GM23338 (cell line): ENCODE measurements around the gene OR6B3. TPM values are rescaled to one million over a fixed set of nuclear protein-coding genes. Genes with fewer than 3 reads are reported as not detected.

Experiments
- ATAC-seq: fragments of 200-7000 bp; cut with Tn5 transposase; 3 replicates; pipeline ENCODE4 v1.9.1; 2020
- DNase-seq: peaks from one replicate; pipeline ENCODE4 v3.0.0-alpha.2; 2015; ENCODE audit warnings: low spot score
- H2AFZ ChIP-seq: fragments of 200-600 bp; sonication (generic); 2 replicates; pipeline ENCODE4 v1.8.0; 2016; ENCODE audit warnings: antibody characterized with exemption, mild to moderate bottlenecking, moderate library complexity
- H3F3A ChIP-seq: fragments of 200-600 bp; sonication (generic); replicated peaks from 2 replicates; pipeline ENCODE4 v1.8.0; 2017; ENCODE audit warnings: antibody characterized with exemption, mixed run types, low read depth
- H3K27ac ChIP-seq: fragments of 200-600 bp; sonication (generic); 2 replicates; pipeline ENCODE4 v1.6.1; 2016; ENCODE audit warnings: low read depth
- H3K27me3 ChIP-seq: fragments of 200-600 bp; sonication (generic); 2 replicates; pipeline ENCODE4 v1.8.0; 2016; ENCODE audit warnings: mild to moderate bottlenecking, mixed run types, moderate library complexity; ENCODE audit not compliant: insufficient read depth
- H3K36me3 ChIP-seq: fragments of 200-600 bp; sonication (generic); 2 replicates; pipeline ENCODE4 v1.8.0; 2016; ENCODE audit warnings: mild to moderate bottlenecking; ENCODE audit not compliant: insufficient read depth
- H3K4me1 ChIP-seq: fragments of 200-600 bp; sonication (generic); 2 replicates; pipeline ENCODE4 v1.8.0; 2016; ENCODE audit warnings: mild to moderate bottlenecking, moderate library complexity; ENCODE audit not compliant: insufficient read depth
- H3K4me2 ChIP-seq: fragments of 200-600 bp; sonication (generic); 2 replicates; pipeline ENCODE4 v1.7.1; 2017; ENCODE audit warnings: mixed run types
- H3K4me3 ChIP-seq: fragments of 200-600 bp; sonication (generic); 2 replicates; pipeline ENCODE4 v1.6.1; 2016; ENCODE audit warnings: mixed run types
- H3K79me2 ChIP-seq: fragments of 200-600 bp; sonication (generic); replicated peaks from 2 replicates; pipeline ENCODE4 v1.8.0; 2017; ENCODE audit warnings: mild to moderate bottlenecking; ENCODE audit not compliant: insufficient read depth
- H3K9me2 ChIP-seq: fragments of 200-600 bp; sonication (generic); 2 replicates; pipeline ENCODE4 v1.8.0; 2017; ENCODE audit not compliant: insufficient read depth
- H4K20me1 ChIP-seq: fragments of 200-600 bp; sonication (generic); replicated peaks from 2 replicates; pipeline ENCODE4 v1.8.0; 2017; ENCODE audit warnings: mild to moderate bottlenecking; ENCODE audit not compliant: insufficient read depth
- H3K27ac Mint-ChIP-seq: 2 replicates; pipeline ENCODE4 v1.8.0; 2020; ENCODE audit warnings: inconsistent platforms, mild to moderate bottlenecking, moderate library complexity, mixed read lengths
- H3K27me3 Mint-ChIP-seq: 3 replicates; pipeline ENCODE4 v1.8.0; 2022; ENCODE audit warnings: low read depth, mild to moderate bottlenecking, moderate library complexity, mixed read lengths, inconsistent platforms; ENCODE audit not compliant: insufficient read depth, poor library complexity
- H3K36me3 Mint-ChIP-seq: 3 replicates; pipeline ENCODE4 v1.8.0; 2021; ENCODE audit warnings: low read depth, mild to moderate bottlenecking, inconsistent platforms, moderate library complexity, mixed read lengths
- H3K4me1 Mint-ChIP-seq: 3 replicates; pipeline ENCODE4 v1.8.0; 2020; ENCODE audit warnings: mild to moderate bottlenecking, inconsistent platforms, mixed read lengths
- H3K4me3 Mint-ChIP-seq: 3 replicates; pipeline ENCODE4 v1.8.0; 2021; ENCODE audit warnings: moderate library complexity, mild to moderate bottlenecking, inconsistent platforms, mixed read lengths
- H3K9me3 Mint-ChIP-seq: 3 replicates; pipeline ENCODE4 v1.8.0; 2020; ENCODE audit warnings: moderate library complexity, mild to moderate bottlenecking, inconsistent platforms, mixed read lengths
- CREB1 ChIP-seq: fragments of 250-450 bp; sonication (Bioruptor Pico); IDR thresholded peaks from 2 replicates; pipeline ENCODE4 v1.5.0; 2020; ENCODE audit warnings: low read depth, mild to moderate bottlenecking, moderate library complexity
- CTCF ChIP-seq, 2 experiments: fragments of 200-600 bp in 1 of 2; sonication (generic) in 1 of 2; conservative IDR thresholded peaks; 2 replicates each; pipeline versions ENCODE4 v1.5.1 to v1.6.1; 2016 to 2017; ENCODE audit warnings: antibody characterized with exemption in 2 of 2, low read depth in 2 of 2, mild to moderate bottlenecking in 2 of 2, moderate library complexity in 1 of 2
- ETS1 ChIP-seq: IDR thresholded peaks from 2 replicates; pipeline ENCODE4 v1.6.1; 2016; ENCODE audit warnings: antibody characterized with exemption
- EZH2 ChIP-seq: fragments of 200-600 bp; sonication (generic); IDR thresholded peaks from one replicate; pipeline ENCODE4 v1.8.0; 2017; ENCODE audit warnings: antibody characterized with exemption, mild to moderate bottlenecking, low read depth; ENCODE audit not compliant: unreplicated experiment
- JUNB ChIP-seq: IDR thresholded peaks from one replicate; pipeline ENCODE4 v1.6.1; 2016; ENCODE audit warnings: antibody characterized with exemption; ENCODE audit not compliant: unreplicated experiment
- NANOG ChIP-seq: IDR thresholded peaks from 2 replicates; pipeline ENCODE4 v1.6.1; 2016; ENCODE audit warnings: antibody characterized with exemption, borderline replicate concordance
- ZNF114 ChIP-seq: fragments of 250-450 bp; sonication (Bioruptor Pico); IDR thresholded peaks from 2 replicates; pipeline ENCODE4 v1.5.0; 2020; ENCODE audit warnings: mild to moderate bottlenecking, moderate library complexity
- ZNF462 ChIP-seq: fragments of 250-450 bp; sonication (Bioruptor Pico); IDR thresholded peaks from 2 replicates; pipeline ENCODE4 v1.5.0; 2020; ENCODE audit warnings: mild to moderate bottlenecking, moderate library complexity
- polyA plus RNA-seq: library from polyadenylated mRNA; unstranded; fragments of >200 nt; fragmentation: Nextera tagmentation; extraction: Ambion mirVana; gene quantifications from 2 replicates; pipeline ENCODE4 v1.2.1, GENCODE V29; 2016
- total RNA-seq: library from RNA; depleted of rRNA; stranded (reverse); fragments of >200 nt; shearing (Covaris generic); gene quantifications from 2 replicates; pipeline ENCODE4 v1.2.3, GENCODE V29; 2014

Gene OR6B3
- total and polyA plus RNA-seq, 2 experiments from 2014 or later = not detected

- TF ChIP-seq NANOG (no peak), ZNF462 (no peak), JUNB (no peak)
Observed at GRCh38 chr2:240089306-240089705, 36.0 kb upstream of the OR6B3 start (continued).

- H3K36me3 Mint-ChIP-seq = peaks cover 10% of the 10 kb centered on the region; the same call in 2 of the 3 replicates
- Histone ChIP-seq H3K27me3 (no peaks in the 10 kb centered on the region), H3K27ac (no peak overlapping the region), H3F3A (no peaks in the 10 kb centered on the region), H3K4me1 (no peaks in the 10 kb centered on the region), H3K9me2 (no peaks in the 10 kb centered on the region), H3K4me2 (no peak overlapping the region), H3K4me3 (no peak overlapping the region), H3K79me2 (no peaks in the 10 kb centered on the region), H3K36me3 (no peaks in the 10 kb centered on the region), H4K20me1 (no peaks in the 10 kb centered on the region), H2AFZ (no peak overlapping the region)
- peaks cover 5% of the 10 kb centered on the region; the same call in 1 of the 3 replicates for H3K4me1 Mint-ChIP-seq
- no peak for DNase-seq
- no peak overlapping the region for H3K27ac Mint-ChIP-seq
- peaks cover 3% of the 10 kb centered on the region for H3K27me3 Mint-ChIP-seq
- H3K4me3 Mint-ChIP-seq = no peak overlapping the region
- H3K9me3 Mint-ChIP-seq = peaks cover 31% of the 10 kb centered on the region
- no peak for ATAC-seq
- TF ChIP-seq CTCF (conservative IDR thresholded peaks at IDR 0.05; ENCODE audit: low read depth in 2 of 2) (no peak), NANOG (no peak), CREB1 (no peak), ZNF114 (CRISPR knock-in tag) (no peak), EZH2 (no peak), ETS1 (no peak)
Observed at GRCh38 chr2:240086563-240086962, 33.2 kb upstream of the OR6B3 start.
